ENCODE measurements around the gene FANCC.

DNA sequence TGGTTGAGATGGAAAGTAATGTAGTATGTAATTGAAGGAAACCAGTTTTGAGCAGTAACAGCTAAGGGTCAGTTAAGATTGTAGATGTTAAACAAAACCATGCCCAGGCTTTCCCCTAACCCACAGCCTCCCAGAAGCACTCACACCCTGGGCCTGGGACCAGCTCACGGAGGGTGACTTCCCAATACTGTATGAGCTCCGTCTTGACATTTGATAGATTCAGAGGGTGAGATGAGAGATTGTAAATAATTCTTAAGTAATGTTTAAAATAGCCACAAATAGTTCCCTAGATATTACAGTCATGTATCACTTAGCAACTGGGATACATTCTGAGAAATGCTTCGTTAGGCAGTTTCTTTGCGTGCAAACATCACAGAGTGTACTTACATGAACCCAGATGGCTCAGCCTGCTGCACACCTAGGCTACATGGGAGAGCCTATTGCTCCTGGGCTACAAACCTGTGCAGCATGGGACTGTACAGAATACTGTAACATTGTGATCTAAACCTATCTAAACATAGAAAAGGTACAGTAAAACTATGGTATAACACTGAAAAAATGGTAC, 140.7 kb downstream of the FANCC start:
- TF ChIP-seq, protein P1, sequence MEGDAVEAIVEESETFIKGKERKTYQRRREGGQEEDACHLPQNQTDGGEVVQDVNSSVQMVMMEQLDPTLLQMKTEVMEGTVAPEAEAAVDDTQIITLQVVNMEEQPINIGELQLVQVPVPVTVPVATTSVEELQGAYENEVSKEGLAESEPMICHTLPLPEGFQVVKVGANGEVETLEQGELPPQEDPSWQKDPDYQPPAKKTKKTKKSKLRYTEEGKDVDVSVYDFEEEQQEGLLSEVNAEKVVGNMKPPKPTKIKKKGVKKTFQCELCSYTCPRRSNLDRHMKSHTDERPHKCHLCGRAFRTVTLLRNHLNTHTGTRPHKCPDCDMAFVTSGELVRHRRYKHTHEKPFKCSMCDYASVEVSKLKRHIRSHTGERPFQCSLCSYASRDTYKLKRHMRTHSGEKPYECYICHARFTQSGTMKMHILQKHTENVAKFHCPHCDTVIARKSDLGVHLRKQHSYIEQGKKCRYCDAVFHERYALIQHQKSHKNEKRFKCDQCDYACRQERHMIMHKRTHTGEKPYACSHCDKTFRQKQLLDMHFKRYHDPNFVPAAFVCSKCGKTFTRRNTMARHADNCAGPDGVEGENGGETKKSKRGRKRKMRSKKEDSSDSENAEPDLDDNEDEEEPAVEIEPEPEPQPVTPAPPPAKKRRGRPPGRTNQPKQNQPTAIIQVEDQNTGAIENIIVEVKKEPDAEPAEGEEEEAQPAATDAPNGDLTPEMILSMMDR (IDR thresholded peaks at IDR 0.05), result no peak
- no peak for TF ChIP-seq POLR2AphosphoS5 (IDR thresholded peaks at IDR 0.05)
